ENCODE results near the gene SLC4A9.
"Not testable (repeated sequence)": the region's sequence is repeated elsewhere in the genome, so short reads cannot be mapped to it uniquely, and the experiment has no call there.

SLC4A9 gene

GRCh38 chr5:140401362-140402257 is 41.6 kb downstream of the SLC4A9 start, which contains the start of gene ANKHD1:
ANKHD1 (plus strand) TSS chr5:140401833; CDS start chr5:140401968, 135 bp downstream.
- DNase-seq, result peak; percentile 96

DNA sequence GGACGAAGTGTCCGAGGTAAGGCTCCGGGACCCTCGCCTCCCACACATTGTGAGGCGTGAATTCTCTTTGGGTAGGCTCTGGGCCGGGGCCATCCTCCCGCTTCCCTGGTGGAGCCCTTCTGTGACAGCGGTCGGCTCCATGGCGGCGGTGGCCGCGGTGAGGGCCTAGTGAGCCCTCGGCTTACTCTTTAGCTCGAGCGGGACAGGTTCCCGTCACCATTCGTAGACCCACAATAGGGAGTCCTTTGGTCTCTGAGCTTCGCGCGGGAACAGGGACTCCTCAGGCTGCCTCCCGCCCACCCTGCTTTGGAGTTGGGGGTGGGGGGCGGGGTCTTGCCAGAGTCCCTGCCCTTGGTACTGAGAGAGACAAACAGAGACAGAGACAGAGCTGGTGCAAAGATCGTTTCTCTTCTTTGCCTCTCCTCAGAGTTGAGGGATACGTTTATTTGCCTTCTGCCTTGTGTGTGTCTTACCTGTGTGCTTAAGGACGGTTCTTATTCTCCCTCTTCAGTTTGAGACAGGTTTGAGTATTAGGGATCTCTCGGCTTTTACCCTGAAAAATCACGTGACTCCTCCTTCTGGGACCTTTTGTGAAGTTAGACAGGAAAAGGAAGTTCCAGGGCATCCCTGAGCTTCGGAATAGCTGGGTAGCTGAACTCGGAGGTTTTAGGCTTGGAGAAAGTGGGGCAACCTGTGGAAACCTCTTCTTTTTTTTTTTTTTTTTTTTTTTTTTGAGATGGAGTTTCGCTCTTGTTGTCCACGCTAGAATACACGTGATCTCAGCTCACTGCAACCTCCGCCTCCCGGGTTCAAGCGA is 42.5 kb downstream of the SLC4A9 start:
- DNase-seq, result peak; percentile 70

- DNase-seq, result no peak
Measured at GRCh38 chr5:140403613-140404012, 43.6 kb downstream of the SLC4A9 start.

DNA sequence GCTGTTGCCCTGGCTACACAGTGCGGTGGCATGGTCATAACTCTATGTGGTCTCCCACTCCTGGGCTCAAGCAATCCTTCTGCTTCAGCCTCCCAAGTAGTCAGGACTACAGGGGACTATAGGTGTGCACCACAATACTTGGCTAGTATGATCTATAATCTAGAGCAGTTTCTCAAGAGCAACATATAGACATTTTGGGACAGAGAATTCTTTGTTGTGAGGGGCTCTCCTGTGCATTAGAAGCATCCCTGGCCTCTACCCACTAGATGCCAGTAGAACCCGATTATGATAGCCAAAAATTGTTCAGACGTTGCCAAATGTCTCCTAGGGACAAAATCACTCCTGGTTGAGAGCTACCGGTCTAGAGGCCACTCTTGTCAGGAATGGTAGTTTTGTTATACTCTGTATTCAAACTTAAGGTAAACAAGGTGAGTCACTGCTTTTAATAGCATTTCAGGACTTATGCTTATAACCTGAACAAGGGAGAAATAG is 48.8 kb downstream of the SLC4A9 start:
- no peak for DNase-seq

DNA sequence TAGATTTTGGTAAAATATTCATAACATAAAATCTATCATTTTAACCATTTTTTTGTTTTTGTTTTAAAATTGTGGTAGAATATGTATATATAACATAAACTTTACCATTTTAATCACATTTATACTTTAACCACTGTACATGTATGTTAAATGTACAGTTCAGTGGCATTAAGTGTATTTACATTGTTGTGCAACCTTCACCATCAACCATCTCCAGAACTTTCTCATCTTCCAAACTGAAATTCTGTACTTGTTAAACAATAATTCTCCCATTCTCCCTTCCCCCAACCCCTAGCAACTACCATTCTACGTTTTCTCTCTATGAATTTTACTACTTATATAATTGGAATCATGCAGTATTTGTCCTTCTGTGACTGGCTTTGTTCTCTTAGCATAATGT is 53.2 kb downstream of the SLC4A9 start:
- DNase-seq, result no peak

DNA sequence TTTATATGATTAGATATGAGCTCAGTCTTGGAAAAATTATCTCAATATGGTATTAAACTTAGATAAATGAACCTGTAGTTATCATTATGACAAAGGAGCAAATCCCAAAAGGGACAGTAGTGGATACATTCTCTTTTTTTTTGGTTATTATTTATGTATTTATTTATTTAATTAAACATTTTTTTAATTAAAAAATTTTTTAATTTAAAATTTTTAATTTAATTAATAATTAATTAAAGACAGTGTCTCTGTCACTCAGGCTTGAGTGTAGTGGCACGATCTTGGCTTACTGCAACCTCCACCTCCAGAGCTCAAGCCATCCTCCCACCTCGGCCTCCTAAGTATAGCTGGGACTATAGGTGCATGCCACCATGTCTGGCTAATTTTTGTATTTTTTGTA is 57.2 kb downstream of the SLC4A9 start:
- DNase-seq, result no peak

GRCh38 chr5:140418862-140419520 is 59.0 kb downstream of the SLC4A9 start:
- DNase-seq, result no peak

- DNase-seq, result no peak
Measured at GRCh38 chr5:140420226-140420570, 60.2 kb downstream of the SLC4A9 start.

GRCh38 chr5:140420665-140421361 is 60.8 kb downstream of the SLC4A9 start:
- DNase-seq, result no peak

- not testable (repeated sequence) for DNase-seq
Measured at GRCh38 chr5:140421375-140421774, 61.4 kb downstream of the SLC4A9 start.

- DNase-seq, result no peak
Measured at GRCh38 chr5:140423609-140424008, 63.6 kb downstream of the SLC4A9 start.

- no peak for DNase-seq
Measured at GRCh38 chr5:140424135-140424534, 64.1 kb downstream of the SLC4A9 start.

Data from activated CD4-positive, alpha-beta T cell treated with anti-CD3 and anti-CD28 coated beads for 48 hours (primary cell).